K562 (cell line): ENCODE measurements around the gene LGALS3BP. TPM values are rescaled to one million over a fixed set of nuclear protein-coding genes. Genes with fewer than 3 reads are reported as not detected.

Experiments used
- ATAC-seq: fragments of 200-7000 bp; cut with Tn5 transposase; 3 replicates; pipeline ENCODE4 v1.9.1; 2020; ENCODE audit warnings: moderate library complexity
- BruUV-seq: library from RNA; stranded (reverse); fragments of 400-500 nt; replicated peaks from 2 replicates; lab custom pipeline; 2021; lab: Mats Ljungman, UMichigan
- CTCF ChIA-PET: fragments of 300-600 bp; formaldehyde crosslinking; extraction: SDS; loops from one replicate; lab custom pipeline; 2021; ENCODE audit warnings: low intra/inter-chr PET ratio; lab: Yijun Ruan, JAX
- POLR2A ChIA-PET: fragments of 300-600, 350-650 bp; sonication (Branson Sonifier 250); formaldehyde crosslinking; extraction: SDS; loops from one replicate; lab custom pipeline; 2021; ENCODE audit warnings: antibody characterized with exemption, inconsistent platforms; lab: Yijun Ruan, JAX
- DNase-seq, 4 experiments: peaks; one replicate each; pipeline versions ENCODE4 v3.0.0 to v3.0.0-alpha.2; 2011 to 2018; ENCODE audit warnings: low spot score in 3 of 4, mixed read lengths in 3 of 4; ENCODE audit errors: extremely low read depth in 1 of 4
- FAIRE-seq: peaks from 2 replicates; lab custom pipeline; 2011; peaks lifted over from hg19 to GRCh38; lab: Jason Lieb, UNC
- H2AFZ ChIP-seq: 2 replicates; pipeline ENCODE4 v1.6.0; 2011; ENCODE audit warnings: low read depth, low read length, control low read depth, inconsistent platforms
- H3K27ac ChIP-seq: fragments of 200-600 bp; 3 replicates; pipeline ENCODE4 v1.8.0; 2011; ENCODE audit warnings: low read depth, mild to moderate bottlenecking, control low read depth, inconsistent platforms, low read length, moderate library complexity, mixed read lengths; ENCODE audit errors: extremely low read depth
- H3K27me3 ChIP-seq, 2 experiments: fragments of 300-600 bp in 1 of 2; 2 replicates in 1 of 2; 3 replicates in 1 of 2; pipeline versions ENCODE4 v1.6.0 to v1.8.0; 2011; ENCODE audit warnings: inconsistent platforms in 2 of 2, low read length in 2 of 2, mild to moderate bottlenecking in 1 of 2, mixed read lengths in 1 of 2, moderate library complexity in 1 of 2; ENCODE audit not compliant: control insufficient read depth in 2 of 2, insufficient read depth in 2 of 2
- H3K36me3 ChIP-seq: fragments of 300-600 bp; 3 replicates; pipeline ENCODE4 v1.8.0; 2011; ENCODE audit warnings: mild to moderate bottlenecking, low read length, inconsistent platforms; ENCODE audit not compliant: control insufficient read depth, insufficient read depth
- H3K4me1 ChIP-seq, 2 experiments: fragments of 200-600 bp in 1 of 2; replicated peaks in 1 of 2; 2 replicates in 1 of 2; 3 replicates in 1 of 2; pipeline versions ENCODE4 v1.5.1 to v1.8.0; 2011; ENCODE audit warnings: inconsistent platforms in 2 of 2, low read length in 2 of 2, mild to moderate bottlenecking in 1 of 2, mixed read lengths in 1 of 2, moderate library complexity in 1 of 2; ENCODE audit not compliant: control insufficient read depth in 2 of 2, insufficient read depth in 2 of 2
- H3K4me2 ChIP-seq: 2 replicates; pipeline ENCODE4 v1.6.1; 2011; ENCODE audit warnings: low read length, control low read depth, inconsistent platforms, mixed read lengths; ENCODE audit not compliant: insufficient read depth
- H3K4me3 ChIP-seq: fragments of 200-600 bp; sonication (generic), shearing (Covaris generic); 2 replicates; pipeline ENCODE4 v1.5.1; 2016; ENCODE audit warnings: control low read depth, inconsistent platforms
- H3K79me2 ChIP-seq: fragments of 200-600 bp; 3 replicates; pipeline ENCODE4 v1.8.0; 2011; ENCODE audit warnings: low read length, inconsistent platforms; ENCODE audit not compliant: control insufficient read depth, insufficient read depth
- H3K9ac ChIP-seq, 2 experiments: 2 replicates each; pipeline versions ENCODE4 v1.6.0 to v1.6.1; 2011; ENCODE audit warnings: low read depth in 2 of 2, low read length in 2 of 2, control low read depth in 1 of 2, inconsistent platforms in 1 of 2, mild to moderate bottlenecking in 1 of 2, mixed read lengths in 1 of 2; ENCODE audit not compliant: insufficient read depth in 1 of 2
- H3K9me1 ChIP-seq: one replicate; pipeline ENCODE4 v1.6.0; 2011; ENCODE audit warnings: inconsistent platforms, mild to moderate bottlenecking, low read length, moderate library complexity; ENCODE audit not compliant: control insufficient read depth, insufficient read depth
- H3K9me3 ChIP-seq: replicated peaks from 2 replicates; pipeline ENCODE4 v1.5.1; 2011; ENCODE audit warnings: low read depth, low read length, inconsistent platforms; ENCODE audit not compliant: control insufficient read depth, insufficient read depth
- H4K20me1 ChIP-seq: replicated peaks from 2 replicates; pipeline ENCODE4 v1.6.1; 2011; ENCODE audit warnings: low read length, inconsistent platforms, mixed read lengths; ENCODE audit not compliant: control insufficient read depth, insufficient read depth
- ESRRB ChIP-seq: fragments of 250-450 bp; sonication (Bioruptor Pico); IDR thresholded peaks from 2 replicates; pipeline ENCODE4 v1.5.0; 2020; ENCODE audit warnings: mild to moderate bottlenecking, moderate library complexity, borderline replicate concordance
- GABPB1 ChIP-seq: sonication (generic); formaldehyde crosslinking; IDR thresholded peaks from 2 replicates; pipeline ENCODE4 v1.8.0; 2022; ENCODE audit warnings: mild to moderate bottlenecking, missing genetic modification reagents
- JUND ChIP-seq, 2 experiments: IDR thresholded peaks; 2 replicates in 1 of 2; 3 replicates in 1 of 2; pipeline ENCODE4 v1.6.1; 2011; ENCODE audit warnings: borderline replicate concordance in 2 of 2, low read depth in 2 of 2, low read length in 2 of 2, improper control_type of control experiment in 1 of 2, missing biosample characterization in 1 of 2, missing genetic modification characterization in 1 of 2, missing genetic modification reagents in 1 of 2
- RFX5 ChIP-seq: IDR thresholded peaks from 2 replicates; pipeline ENCODE4 v1.6.1; 2011; ENCODE audit warnings: low read depth, mild to moderate bottlenecking, improper control_type of control experiment, low read length
- ZC3H4 ChIP-seq: sonication (generic); formaldehyde crosslinking; IDR thresholded peaks from 2 replicates; pipeline ENCODE4 v1.9.0; 2021; ENCODE audit warnings: missing genetic modification reagents, borderline replicate concordance
- ZNF12 ChIP-seq: sonication (generic); formaldehyde crosslinking; IDR thresholded peaks from 2 replicates; pipeline ENCODE4 v1.4.0; 2020; ENCODE audit warnings: mild to moderate bottlenecking, missing genetic modification reagents
- ZNF146 ChIP-seq: IDR thresholded peaks from one replicate; pipeline ENCODE4 v1.6.1; 2018; ENCODE audit warnings: missing compliant biosample characterization; ENCODE audit not compliant: unreplicated experiment
- ZNF24 ChIP-seq: fragments of 450-650 bp; IDR thresholded peaks from 2 replicates; pipeline ENCODE4 v1.6.1; 2016
- WGBS: fragments of 100-300 bp; shearing (Covaris generic); methylation state at CpG from one replicate; pipeline ENCODE4 v1.1.6; 2016; ENCODE audit warnings: low coverage, mixed read lengths; ENCODE audit not compliant: insufficient coverage; ENCODE audit errors: missing lambda C conversion rate; 5-methylcytosine and 5-hydroxymethylcytosine counted together
- in situ Hi-C: fragments of 300-500 bp; cut with MboI; formaldehyde crosslinking; loops from 4 replicates; pipeline ENCODE4 v1.15.0; 2018; ENCODE audit warnings: inconsistent platforms, mixed read lengths
- intact Hi-C: fragments of 100-400 bp; cut with micrococcal nuclease; formaldehyde crosslinking; loops from 2 replicates; pipeline ENCODE4 v1.14.2; 2022
- polyA plus RNA-seq, 8 experiments: library from polyadenylated mRNA; depleted of rRNA in 4 of 8; stranded (reverse) in 5 of 8; unstranded in 3 of 8; fragments of >200 nt; fragmentation: Nextera tagmentation in 2 of 8; fragmentation: Illumina TruSeq in 1 of 8; extraction: Ambion mirVana in 2 of 8; extraction: Trizol in 1 of 8; gene quantifications; 2 replicates each; pipeline versions ENCODE4 v1.2.1 to v1.2.3, GENCODE V29; 2011 to 2014; ENCODE audit warnings: inconsistent platforms in 1 of 8, missing spikeins in 1 of 8
- total RNA-seq, 7 experiments: library from RNA; depleted of rRNA in 6 of 7; stranded (reverse); fragments of >200 nt in 6 of 7; fragmentation: Illumina TruSeq in 2 of 7; extraction: Trizol in 2 of 7; gene quantifications; 2 replicates each; pipeline versions ENCODE4 v1.2.1 to v1.2.3, GENCODE V29; 2011 to 2021; ENCODE audit warnings: low replicate concordance in 1 of 7
- TF ChIP-seq, protein P1 (sequence below): IDR thresholded peaks from 2 replicates; pipeline ENCODE4 v1.6.1; 2012; ENCODE audit warnings: low read depth, low read length, improper control_type of control experiment, borderline replicate concordance
- TF ChIP-seq, protein P2 (sequence below), 3 experiments: fragments of 200-800 bp in 1 of 3; fragments of 250-450 bp in 1 of 3; fragments of 450-650 bp in 1 of 3; sonication (Bioruptor Pico) in 1 of 3; sonication (Bioruptor generic) in 1 of 3; formaldehyde crosslinking in 1 of 3; IDR thresholded peaks; 2 replicates each; pipeline versions ENCODE4 v1.6.1 to v1.8.0; 2016 to 2022; ENCODE audit warnings: mild to moderate bottlenecking in 2 of 3, missing genetic modification characterization in 2 of 3, missing compliant biosample characterization in 1 of 3, moderate library complexity in 1 of 3
- TF ChIP-seq, protein P3 (sequence below): fragments of 450-650 bp; IDR thresholded peaks from 2 replicates; pipeline ENCODE4 v1.7.0; 2016; ENCODE audit warnings: borderline replicate concordance

LGALS3BP gene
- total and polyA plus RNA-seq, 9 of the 15 experiments (the other 6 are each of a cell fraction or from before 2014, with no cell fraction given), result 0.39 to 5.3 (median 3.2) TPM

GRCh38 chr17:78986048-78986648, 6.4 kb upstream of the LGALS3BP start:
- Histone ChIP-seq H3K27me3 (no peaks in the 10 kb centered on the region), H3K27ac (peak overlapping the region; percentile 67), H3K9me3 (no peaks in the 10 kb centered on the region), H3K4me3 (peak overlapping the region; percentile 6; the same call in 1 of the 2 replicates), H3K36me3 (peaks cover 15% of the 10 kb centered on the region; the same call in 1 of the 3 replicates), H3K4me2 (peak overlapping the region; percentile 72), H3K9ac (peak overlapping the region; percentile 47 to 79; a peak in 3 of 4 replicates), H3K79me2 (no peaks in the 10 kb centered on the region), H4K20me1 (no peaks in the 10 kb centered on the region), H2AFZ (peak overlapping the region; percentile 74), H3K9me1 (no peaks in the 10 kb centered on the region), H3K4me1 (peaks cover 11 to 21% of the 10 kb centered on the region in 2 experiments)
- ChIA-PET POLR2A (interaction anchor here (0.6 kb wide), 2 partner anchors 16 to 500 kb away, joined by 3 to 5 read pairs; no protein-coding TSS in a partner anchor), CTCF (interaction anchor here (0.6 to 1.1 kb wide), 4 partner anchors 56 to 1100 kb away, joined by 3 to 6 read pairs (median 4); no protein-coding TSS in a partner anchor)
- no TSS peak for BruUV-seq
- WGBS, result 12% methylated on average over 6 of the region's 6 CpGs
- intact Hi-C loops (loop anchor here (2.0 kb wide), 1 partner anchor 57 kb away; no protein-coding TSS in a partner anchor), in situ Hi-C loops (no loop called here)
- FAIRE-seq, result peak; percentile 90
- peak; percentile 92 for ATAC-seq
- peak; percentile 60 to 82 (median 68) for DNase-seq
- TF ChIP-seq ZNF12 (no peak), JUND (IDR thresholded peaks at IDR 0.05; ENCODE audit: borderline replicate concordance, low read depth, low read length) (peak; percentile 37; the same call in 1 of the 2 replicates), JUND (tag; IDR thresholded peaks at IDR 0.05; ENCODE audit: borderline replicate concordance, low read depth, low read length) (no peak; the same call in 2 of the 3 replicates), ESRRB (CRISPR knock-in tag) (no peak), ZC3H4 (CRISPR knock-in tag) (no peak), ZNF146 (CRISPR knock-in tag) (no peak), ZNF24 (peak; percentile 49; the same call in 1 of the 2 replicates), RFX5 (no peak), GABPB1 (CRISPR knock-in tag) (peak; percentile 44; the same call in 1 of the 2 replicates)
- TF ChIP-seq, protein P1, sequence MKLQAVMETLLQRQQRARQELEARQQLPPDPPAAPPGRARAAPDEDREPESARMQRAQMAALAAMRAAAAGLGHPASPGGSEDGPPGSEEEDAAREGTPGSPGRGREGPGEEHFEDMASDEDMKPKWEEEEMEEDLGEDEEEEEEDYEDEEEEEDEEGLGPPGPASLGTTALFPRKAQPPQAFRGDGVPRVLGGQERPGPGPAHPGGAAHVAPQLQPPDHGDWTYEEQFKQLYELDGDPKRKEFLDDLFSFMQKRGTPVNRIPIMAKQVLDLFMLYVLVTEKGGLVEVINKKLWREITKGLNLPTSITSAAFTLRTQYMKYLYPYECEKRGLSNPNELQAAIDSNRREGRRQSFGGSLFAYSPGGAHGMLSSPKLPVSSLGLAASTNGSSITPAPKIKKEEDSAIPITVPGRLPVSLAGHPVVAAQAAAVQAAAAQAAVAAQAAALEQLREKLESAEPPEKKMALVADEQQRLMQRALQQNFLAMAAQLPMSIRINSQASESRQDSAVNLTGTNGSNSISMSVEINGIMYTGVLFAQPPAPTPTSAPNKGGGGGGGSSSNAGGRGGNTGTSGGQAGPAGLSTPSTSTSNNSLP, result peak; percentile 69; the same call in 1 of the 2 replicates
- TF ChIP-seq, protein P2, sequence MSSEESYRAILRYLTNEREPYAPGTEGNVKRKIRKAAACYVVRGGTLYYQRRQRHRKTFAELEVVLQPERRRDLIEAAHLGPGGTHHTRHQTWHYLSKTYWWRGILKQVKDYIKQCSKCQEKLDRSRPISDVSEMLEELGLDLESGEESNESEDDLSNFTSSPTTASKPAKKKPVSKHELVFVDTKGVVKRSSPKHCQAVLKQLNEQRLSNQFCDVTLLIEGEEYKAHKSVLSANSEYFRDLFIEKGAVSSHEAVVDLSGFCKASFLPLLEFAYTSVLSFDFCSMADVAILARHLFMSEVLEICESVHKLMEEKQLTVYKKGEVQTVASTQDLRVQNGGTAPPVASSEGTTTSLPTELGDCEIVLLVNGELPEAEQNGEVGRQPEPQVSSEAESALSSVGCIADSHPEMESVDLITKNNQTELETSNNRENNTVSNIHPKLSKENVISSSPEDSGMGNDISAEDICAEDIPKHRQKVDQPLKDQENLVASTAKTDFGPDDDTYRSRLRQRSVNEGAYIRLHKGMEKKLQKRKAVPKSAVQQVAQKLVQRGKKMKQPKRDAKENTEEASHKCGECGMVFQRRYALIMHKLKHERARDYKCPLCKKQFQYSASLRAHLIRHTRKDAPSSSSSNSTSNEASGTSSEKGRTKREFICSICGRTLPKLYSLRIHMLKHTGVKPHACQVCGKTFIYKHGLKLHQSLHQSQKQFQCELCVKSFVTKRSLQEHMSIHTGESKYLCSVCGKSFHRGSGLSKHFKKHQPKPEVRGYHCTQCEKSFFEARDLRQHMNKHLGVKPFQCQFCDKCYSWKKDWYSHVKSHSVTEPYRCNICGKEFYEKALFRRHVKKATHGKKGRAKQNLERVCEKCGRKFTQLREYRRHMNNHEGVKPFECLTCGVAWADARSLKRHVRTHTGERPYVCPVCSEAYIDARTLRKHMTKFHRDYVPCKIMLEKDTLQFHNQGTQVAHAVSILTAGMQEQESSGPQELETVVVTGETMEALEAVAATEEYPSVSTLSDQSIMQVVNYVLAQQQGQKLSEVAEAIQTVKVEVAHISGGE (CRISPR knock-in tag; IDR thresholded peaks at IDR 0.05), result 0 out of 6 replicates have a peak, but pooled peaks of 1 of the 3 experiments have one; percentile 47
- TF ChIP-seq, protein P3, sequence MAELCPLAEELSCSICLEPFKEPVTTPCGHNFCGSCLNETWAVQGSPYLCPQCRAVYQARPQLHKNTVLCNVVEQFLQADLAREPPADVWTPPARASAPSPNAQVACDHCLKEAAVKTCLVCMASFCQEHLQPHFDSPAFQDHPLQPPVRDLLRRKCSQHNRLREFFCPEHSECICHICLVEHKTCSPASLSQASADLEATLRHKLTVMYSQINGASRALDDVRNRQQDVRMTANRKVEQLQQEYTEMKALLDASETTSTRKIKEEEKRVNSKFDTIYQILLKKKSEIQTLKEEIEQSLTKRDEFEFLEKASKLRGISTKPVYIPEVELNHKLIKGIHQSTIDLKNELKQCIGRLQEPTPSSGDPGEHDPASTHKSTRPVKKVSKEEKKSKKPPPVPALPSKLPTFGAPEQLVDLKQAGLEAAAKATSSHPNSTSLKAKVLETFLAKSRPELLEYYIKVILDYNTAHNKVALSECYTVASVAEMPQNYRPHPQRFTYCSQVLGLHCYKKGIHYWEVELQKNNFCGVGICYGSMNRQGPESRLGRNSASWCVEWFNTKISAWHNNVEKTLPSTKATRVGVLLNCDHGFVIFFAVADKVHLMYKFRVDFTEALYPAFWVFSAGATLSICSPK, result no peak
